ENCODE data around the gene SOX6. TPM values are rescaled to one million over a fixed set of nuclear protein-coding genes. Genes with fewer than 3 reads are reported as not detected.

Gene SOX6
- total RNA-seq, 1 experiment from 2014 or later = 5.1 TPM

GRCh38 chr11:16136792-16137390 lies 219.5 kb downstream of the SOX6 start:
- POLR2A ChIA-PET (ENCODE audit: unreplicated experiment) = no interaction called here
- intact Hi-C loops (cut with micrococcal nuclease; ENCODE audit: unreplicated experiment) = no loop called here
- H3K36me3 ChIP-seq (ENCODE audit: low read depth) = no peaks in the 10 kb centered on the region

GRCh38 chr11:16133867-16134266 lies 222.5 kb downstream of the SOX6 start:
- H3K27ac ChIP-seq = no peak overlapping the region
- BruUV-seq (replicated peaks) = no TSS peak
- no peak overlapping the region for H3K4me3 ChIP-seq
- intact Hi-C loops (cut with micrococcal nuclease; ENCODE audit: unreplicated experiment) = no loop called here
- no peaks in the 10 kb centered on the region for H3K79me2 ChIP-seq (ENCODE audit: low read depth)
- no peaks in the 10 kb centered on the region for H3K4me1 ChIP-seq (replicated peaks; ENCODE audit: insufficient read depth)
- CTCF ChIA-PET = no interaction called here
- H3K9me3 ChIP-seq (ENCODE audit: insufficient read depth, low read depth) = no peaks in the 10 kb centered on the region
- POLR2A ChIA-PET (ENCODE audit: unreplicated experiment) = no interaction called here
- TF ChIP-seq CTCF (conservative IDR thresholded peaks at IDR 0.05) (no peak), EZH2 (IDR thresholded peaks at IDR 0.05; ENCODE audit: low read depth) (no peak)
- DNase-seq = no peak
- no peak overlapping the region for H3K4me2 ChIP-seq
- no peaks in the 10 kb centered on the region for H3K9me2 ChIP-seq (ENCODE audit: insufficient read depth)
- no peaks in the 10 kb centered on the region for H4K20me1 ChIP-seq (ENCODE audit: insufficient read depth)
- no peaks in the 10 kb centered on the region for H3K27me3 ChIP-seq (ENCODE audit: insufficient read depth, low read depth)
- H3K36me3 ChIP-seq (ENCODE audit: low read depth) = no peaks in the 10 kb centered on the region
- no peaks in the 10 kb centered on the region for H3F3A ChIP-seq (ENCODE audit: insufficient read depth, low read depth)
- H2AFZ ChIP-seq = no peak overlapping the region

More at GRCh38 chr11:16136792-16137390, 219.5 kb downstream of the SOX6 start:
- CTCF ChIA-PET = no interaction called here
- TF ChIP-seq EZH2 (IDR thresholded peaks at IDR 0.05; ENCODE audit: low read depth) = no peak
- no peak for TF ChIP-seq CTCF (conservative IDR thresholded peaks at IDR 0.05)
- H3K4me1 ChIP-seq (replicated peaks; ENCODE audit: insufficient read depth) = no peaks in the 10 kb centered on the region
- no peaks in the 10 kb centered on the region for H3K79me2 ChIP-seq (ENCODE audit: low read depth)
- no peak overlapping the region for H3K4me2 ChIP-seq
- no peak overlapping the region for H2AFZ ChIP-seq
- no peaks in the 10 kb centered on the region for H3K27me3 ChIP-seq (ENCODE audit: insufficient read depth, low read depth)
- H3K27ac ChIP-seq = no peak overlapping the region
- no peaks in the 10 kb centered on the region for H4K20me1 ChIP-seq (ENCODE audit: insufficient read depth)
- H3K4me3 ChIP-seq = no peak overlapping the region
- H3F3A ChIP-seq (ENCODE audit: insufficient read depth, low read depth) = no peaks in the 10 kb centered on the region
- no peak for DNase-seq
- BruUV-seq (replicated peaks) = no TSS peak
- H3K9me2 ChIP-seq (ENCODE audit: insufficient read depth) = no peaks in the 10 kb centered on the region
- no peaks in the 10 kb centered on the region for H3K9me3 ChIP-seq (ENCODE audit: insufficient read depth, low read depth)

GRCh38 chr11:16127732-16128131 lies 228.6 kb downstream of the SOX6 start:
- no peak overlapping the region for H2AFZ ChIP-seq
- no TSS peak for BruUV-seq (replicated peaks)
- no peaks in the 10 kb centered on the region for H3K36me3 ChIP-seq (ENCODE audit: low read depth)
- no peaks in the 10 kb centered on the region for H3K4me1 ChIP-seq (replicated peaks; ENCODE audit: insufficient read depth)
- H3K4me3 ChIP-seq = no peak overlapping the region
- no peaks in the 10 kb centered on the region for H3K79me2 ChIP-seq (ENCODE audit: low read depth)
- intact Hi-C loops (cut with micrococcal nuclease; ENCODE audit: unreplicated experiment) = no loop called here
- H3F3A ChIP-seq (ENCODE audit: insufficient read depth, low read depth) = no peaks in the 10 kb centered on the region
- CTCF ChIA-PET = no interaction called here
- POLR2A ChIA-PET (ENCODE audit: unreplicated experiment) = no interaction called here
- no peaks in the 10 kb centered on the region for H4K20me1 ChIP-seq (ENCODE audit: insufficient read depth)
- H3K9me3 ChIP-seq (ENCODE audit: insufficient read depth, low read depth) = no peaks in the 10 kb centered on the region
- H3K4me2 ChIP-seq = no peak overlapping the region
- TF ChIP-seq CTCF (conservative IDR thresholded peaks at IDR 0.05) (no peak), EZH2 (IDR thresholded peaks at IDR 0.05; ENCODE audit: low read depth) (no peak)
- DNase-seq = no peak
- no peak overlapping the region for H3K27ac ChIP-seq
- no peaks in the 10 kb centered on the region for H3K9me2 ChIP-seq (ENCODE audit: insufficient read depth)
- no peaks in the 10 kb centered on the region for H3K27me3 ChIP-seq (ENCODE audit: insufficient read depth, low read depth)
